HG02588 (cell line): ENCODE measurements around the gene COX7B2.

Experiments used
- ATAC-seq: cut with Tn5 transposase; IDR thresholded peaks from one replicate; pipeline ENCODE4 v1.9.1; 2021; ENCODE audit warnings: mild to moderate bottlenecking, moderate library complexity; ENCODE audit not compliant: unreplicated experiment

The COX7B2 gene

DNA sequence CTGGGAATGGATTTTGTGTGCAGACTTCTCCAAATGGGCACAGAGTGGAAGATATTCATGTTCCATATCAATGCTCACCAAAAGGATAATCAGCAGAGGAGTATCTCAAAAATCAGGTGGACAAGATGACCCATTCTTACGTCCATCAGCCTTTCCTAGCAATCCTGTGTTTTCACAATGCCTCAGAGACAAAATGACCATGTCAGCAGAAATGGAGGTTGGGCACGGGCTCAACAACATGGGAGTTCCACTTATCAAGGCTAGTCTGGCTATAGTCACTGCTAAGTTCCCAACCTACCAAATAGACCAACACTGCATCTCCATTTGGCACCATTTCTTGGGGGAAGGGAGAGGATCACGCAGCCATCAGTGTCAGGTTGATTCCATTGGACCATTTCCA is 179.0 kb downstream of the COX7B2 start:
- ATAC-seq, result no peak

DNA sequence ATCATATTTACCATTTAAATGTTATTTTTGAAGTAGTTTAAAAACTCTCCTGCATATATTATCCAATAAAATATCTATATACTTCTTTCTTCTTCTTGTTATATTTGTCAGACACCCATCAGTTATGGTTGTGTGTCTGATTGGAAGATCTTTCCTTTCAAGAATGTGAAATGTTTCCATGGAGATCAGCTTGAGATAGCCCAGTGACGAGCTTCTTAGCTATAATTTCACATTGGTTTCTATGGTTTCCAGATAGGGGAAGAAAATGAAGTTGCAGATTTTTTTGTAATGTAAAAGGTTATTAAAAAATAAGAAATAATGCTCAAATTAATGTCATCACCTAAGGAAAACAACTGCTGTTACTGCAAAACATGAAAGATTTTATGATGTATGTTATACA is 189.0 kb downstream of the COX7B2 start:
- no peak for ATAC-seq

DNA sequence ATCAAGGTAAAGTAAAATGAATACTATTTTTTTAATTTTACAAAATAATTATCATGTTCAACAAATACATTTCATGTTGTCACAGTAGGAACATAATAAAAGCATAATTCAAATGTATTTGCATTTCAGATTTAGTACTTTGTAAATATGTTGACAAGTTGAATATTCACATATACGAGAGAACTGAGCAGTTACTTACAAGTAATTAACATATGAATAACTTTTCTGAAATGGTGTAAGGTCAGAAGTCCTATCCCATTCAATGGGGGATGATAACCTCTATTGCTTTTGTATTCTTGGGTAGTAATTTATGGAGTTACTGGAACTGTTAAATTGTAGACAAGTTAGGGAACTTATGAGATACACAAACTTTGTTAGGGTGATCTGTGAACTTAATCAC is 191.1 kb downstream of the COX7B2 start:
- ATAC-seq, result no peak

DNA sequence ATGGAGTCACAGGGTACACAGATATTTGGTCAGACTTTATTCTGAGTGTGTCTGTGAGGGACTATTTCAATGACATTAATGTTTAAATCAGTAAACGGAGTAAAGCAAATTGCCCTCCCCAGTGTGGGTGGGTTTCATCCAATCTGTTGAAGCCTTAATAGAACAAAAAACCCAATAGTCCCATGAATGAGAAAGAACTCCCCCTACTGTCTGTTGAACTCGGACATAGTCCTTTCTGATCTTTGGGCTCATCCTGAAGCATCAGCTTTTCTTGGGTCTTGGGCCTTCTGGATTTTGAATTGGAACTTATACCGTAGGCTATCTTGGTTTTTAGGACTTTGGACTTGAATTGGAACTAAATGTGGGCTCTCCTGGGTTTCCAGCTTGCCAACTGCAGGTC is 193.6 kb downstream of the COX7B2 start:
- no peak for ATAC-seq

DNA sequence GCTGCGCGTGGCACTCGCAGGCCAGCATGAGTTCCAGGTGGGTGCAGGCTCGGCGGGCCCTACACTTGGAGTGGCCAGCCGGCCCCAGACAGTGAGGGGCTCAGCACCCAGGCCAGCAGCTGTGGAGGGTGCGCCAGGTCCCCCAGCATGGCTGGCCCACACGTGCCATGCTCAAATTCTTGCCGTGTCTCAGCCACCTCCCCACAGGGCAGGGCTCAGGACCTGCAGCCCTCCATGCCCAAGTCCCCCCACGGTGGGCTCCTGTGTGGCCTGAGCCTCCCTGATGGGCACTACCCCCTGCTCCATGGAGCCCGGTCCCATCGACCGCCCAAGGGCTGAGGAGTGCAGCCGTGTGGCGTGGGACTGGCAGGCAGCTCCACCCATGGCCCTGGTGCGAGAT is 210.2 kb downstream of the COX7B2 start:
- ATAC-seq, result no peak
